KOPT-K1 (cell line): ENCODE results near the gene STXBP5.

Experiments used
- H3K27ac ChIP-seq: fragments of 200-600 bp; sonication (generic); 2 replicates; pipeline ENCODE4 v1.5.1; 2016; ENCODE audit warnings: antibody characterized with exemption, mild to moderate bottlenecking, low read depth, low read length; ENCODE audit not compliant: poor library complexity, severe bottlenecking
- H3K36me3 ChIP-seq: fragments of 200-600 bp; sonication (generic); 2 replicates; pipeline ENCODE4 v1.5.1; 2017; ENCODE audit warnings: antibody characterized with exemption, mild to moderate bottlenecking, low read length, moderate library complexity; ENCODE audit not compliant: insufficient read depth
- H3K9me3 ChIP-seq: fragments of 200-600 bp; sonication (generic); 2 replicates; pipeline ENCODE4 v1.5.1; 2017; ENCODE audit warnings: antibody characterized with exemption, low read length, mild to moderate bottlenecking; ENCODE audit not compliant: insufficient read depth, poor library complexity, severe bottlenecking

The STXBP5 gene

GRCh38 chr6:147204060-147204785 is at the start of gene STXBP5:
Gene STXBP5, plus strand, starts transcription at chr6:147204417. Its CDS starts 116 bp downstream, at chr6:147204533.
- no peaks in the 10 kb centered on the region for H3K9me3 ChIP-seq
- H3K36me3 ChIP-seq: no peaks in the 10 kb centered on the region
- H3K27ac ChIP-seq: peak within 1 kb of the TSS; percentile 76

- Histone ChIP-seq H3K36me3 (no peaks in the 10 kb centered on the region), H3K9me3 (no peaks in the 10 kb centered on the region), H3K27ac (no peak overlapping the region)
These were observed 49.8 kb upstream of the STXBP5 start for GRCh38 chr6:147154454-147154853.

- H3K36me3 ChIP-seq: no peaks in the 10 kb centered on the region
- H3K27ac ChIP-seq: no peak overlapping the region
- H3K9me3 ChIP-seq: no peaks in the 10 kb centered on the region
These were observed 48.0 kb upstream of the STXBP5 start for GRCh38 chr6:147156218-147156617.

- no peaks in the 10 kb centered on the region for H3K9me3 ChIP-seq
- H3K36me3 ChIP-seq: no peaks in the 10 kb centered on the region
- H3K27ac ChIP-seq: no peak overlapping the region
These were observed 47.3 kb upstream of the STXBP5 start for GRCh38 chr6:147156799-147157382.

- no peak overlapping the region for H3K27ac ChIP-seq
- H3K9me3 ChIP-seq: no peaks in the 10 kb centered on the region
- no peaks in the 10 kb centered on the region for H3K36me3 ChIP-seq
These were observed 46.3 kb upstream of the STXBP5 start for GRCh38 chr6:147157930-147158329.

- Histone ChIP-seq H3K9me3 (no peaks in the 10 kb centered on the region), H3K27ac (no peak overlapping the region), H3K36me3 (no peaks in the 10 kb centered on the region)
These were observed 45.3 kb upstream of the STXBP5 start for GRCh38 chr6:147158881-147159280.

- Histone ChIP-seq H3K9me3 (no peaks in the 10 kb centered on the region), H3K27ac (no peak overlapping the region), H3K36me3 (no peaks in the 10 kb centered on the region)
These were observed 44.5 kb upstream of the STXBP5 start for GRCh38 chr6:147159536-147160374.

GRCh38 chr6:147160593-147160992 is 43.6 kb upstream of the STXBP5 start:
- no peaks in the 10 kb centered on the region for H3K9me3 ChIP-seq
- no peak overlapping the region for H3K27ac ChIP-seq
- H3K36me3 ChIP-seq: no peaks in the 10 kb centered on the region

GRCh38 chr6:147161253-147161973 is 42.8 kb upstream of the STXBP5 start:
- H3K36me3 ChIP-seq: no peaks in the 10 kb centered on the region
- H3K9me3 ChIP-seq: no peaks in the 10 kb centered on the region
- H3K27ac ChIP-seq: no peak overlapping the region

GRCh38 chr6:147161974-147162495 is 42.2 kb upstream of the STXBP5 start:
- H3K27ac ChIP-seq: no peak overlapping the region
- H3K36me3 ChIP-seq: no peaks in the 10 kb centered on the region
- no peaks in the 10 kb centered on the region for H3K9me3 ChIP-seq

GRCh38 chr6:147164761-147165160 is 39.5 kb upstream of the STXBP5 start:
- no peak overlapping the region for H3K27ac ChIP-seq
- no peaks in the 10 kb centered on the region for H3K36me3 ChIP-seq
- H3K9me3 ChIP-seq: no peaks in the 10 kb centered on the region

- Histone ChIP-seq H3K27ac (no peak overlapping the region), H3K36me3 (no peaks in the 10 kb centered on the region), H3K9me3 (no peaks in the 10 kb centered on the region)
These were observed 37.8 kb upstream of the STXBP5 start for GRCh38 chr6:147166360-147166944.

GRCh38 chr6:147166992-147167391 is 37.2 kb upstream of the STXBP5 start:
- H3K9me3 ChIP-seq: no peaks in the 10 kb centered on the region
- H3K36me3 ChIP-seq: no peaks in the 10 kb centered on the region
- no peak overlapping the region for H3K27ac ChIP-seq

GRCh38 chr6:147167576-147168461 is 36.4 kb upstream of the STXBP5 start:
- no peaks in the 10 kb centered on the region for H3K36me3 ChIP-seq
- H3K27ac ChIP-seq: no peak overlapping the region
- H3K9me3 ChIP-seq: no peaks in the 10 kb centered on the region
